ENCODE results near the gene SMO.

- no peak for TF ChIP-seq CTCF (IDR thresholded peaks at IDR 0.05)
- no peak for TF ChIP-seq POLR2A (IDR thresholded peaks at IDR 0.05)
These were observed 26.8 kb upstream of the SMO start for GRCh38 chr7:129161524-129162225.
